Measurements from ENCODE around the gene CTSW.
A peak's percentile ranks its signal among the peaks of the same experiment; 100 is the strongest.

CTSW gene

DNA sequence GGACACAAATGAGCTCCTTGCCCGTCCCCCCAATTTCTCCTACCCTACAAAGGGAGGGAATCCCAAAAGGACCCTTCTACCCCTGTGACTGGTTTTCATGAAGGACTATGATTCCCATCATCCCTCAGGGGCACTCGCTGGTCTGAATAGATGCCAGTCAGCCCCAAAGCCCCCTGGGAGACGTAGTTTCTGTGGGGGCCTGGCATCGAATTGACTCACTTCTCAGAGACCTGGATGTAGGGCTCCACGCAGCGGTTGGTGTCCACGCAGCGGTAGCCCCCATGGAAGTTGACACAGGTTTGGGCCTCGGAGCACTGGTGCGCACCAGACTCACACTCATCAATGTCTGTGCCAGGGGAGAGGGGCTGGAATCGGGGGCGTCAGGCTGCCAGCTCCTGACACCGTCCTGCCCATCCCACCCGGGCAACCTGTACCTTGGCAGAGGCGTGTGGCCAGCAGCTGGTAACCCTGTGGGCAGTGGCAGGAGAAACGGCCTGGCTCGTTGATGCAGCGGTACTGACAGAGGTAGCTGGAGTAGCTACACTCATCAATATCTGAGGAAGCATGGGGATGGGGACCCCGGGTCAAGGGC lies 11.5 kb upstream of the CTSW start:
- DNase-seq, result no peak

DNA sequence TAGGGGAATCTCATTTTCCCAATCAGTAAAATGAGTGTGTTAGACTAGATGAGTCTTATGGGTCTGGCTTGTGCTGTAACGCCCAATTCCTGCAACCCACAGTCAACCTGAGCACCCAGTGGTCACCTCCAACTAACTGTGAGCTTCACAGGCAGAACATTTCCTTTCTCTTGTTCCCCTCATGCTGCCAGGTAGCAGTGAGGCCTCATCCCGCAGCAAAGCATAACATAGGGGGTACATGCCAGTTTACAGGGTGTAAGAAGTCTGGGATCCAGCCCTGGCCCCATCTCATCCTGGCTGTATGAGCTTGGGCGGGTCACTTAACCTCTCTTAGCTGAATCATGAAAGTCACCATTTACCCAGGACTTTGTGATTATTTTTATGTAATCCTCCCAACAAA lies 10.7 kb upstream of the CTSW start:
- DNase-seq, result no peak

DNA sequence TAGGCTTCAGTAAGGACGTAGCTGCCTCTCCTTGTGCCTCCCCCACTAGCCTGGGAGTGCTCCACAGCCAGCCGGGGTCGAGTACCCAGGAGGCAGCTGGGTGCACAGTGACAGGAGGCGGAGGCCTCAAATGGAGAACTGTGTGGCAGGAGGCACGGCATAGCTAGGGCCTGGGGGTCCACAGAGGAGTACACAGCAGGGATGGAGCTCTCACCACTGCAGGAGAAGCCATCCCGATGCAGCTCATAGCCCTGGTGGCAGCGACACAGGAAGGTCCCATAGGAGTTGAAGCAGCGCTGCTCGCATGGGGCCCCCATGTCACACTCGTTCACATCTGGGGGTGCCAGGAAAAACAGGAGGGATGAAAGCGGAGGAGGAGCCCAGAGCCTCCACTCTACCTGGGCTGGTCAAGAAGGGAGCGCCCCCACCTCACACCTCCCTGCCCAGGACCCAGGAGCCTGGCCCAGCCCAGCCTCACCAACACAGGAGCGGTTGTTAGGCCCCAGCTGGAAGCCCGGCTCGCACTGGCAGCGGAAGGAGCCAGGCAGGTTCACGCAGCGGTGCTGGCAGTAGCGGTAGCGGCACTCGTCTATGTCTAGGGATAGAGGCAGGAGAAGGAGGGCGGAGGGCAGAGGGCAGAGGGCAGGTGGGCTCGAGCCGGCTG lies 9.9 kb upstream of the CTSW start:
- DNase-seq, result no peak

DNA sequence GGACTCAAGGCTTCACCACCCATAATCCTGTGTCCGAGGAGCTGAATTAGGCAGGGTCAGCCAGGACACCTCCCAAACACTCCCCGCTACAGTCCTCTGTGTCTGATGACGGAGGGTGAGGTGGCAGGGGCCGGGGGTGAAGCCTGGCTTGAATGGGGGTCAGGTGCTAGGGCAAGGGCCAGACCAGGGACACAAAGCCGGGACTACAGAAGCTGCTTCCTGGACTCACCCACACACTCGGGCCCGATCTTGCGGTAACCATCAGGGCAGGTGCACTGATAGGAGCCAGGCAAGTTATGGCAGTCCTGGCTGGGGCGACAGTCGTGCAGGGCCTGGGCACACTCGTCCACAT lies 9.4 kb upstream of the CTSW start:
- no peak for DNase-seq

DNA sequence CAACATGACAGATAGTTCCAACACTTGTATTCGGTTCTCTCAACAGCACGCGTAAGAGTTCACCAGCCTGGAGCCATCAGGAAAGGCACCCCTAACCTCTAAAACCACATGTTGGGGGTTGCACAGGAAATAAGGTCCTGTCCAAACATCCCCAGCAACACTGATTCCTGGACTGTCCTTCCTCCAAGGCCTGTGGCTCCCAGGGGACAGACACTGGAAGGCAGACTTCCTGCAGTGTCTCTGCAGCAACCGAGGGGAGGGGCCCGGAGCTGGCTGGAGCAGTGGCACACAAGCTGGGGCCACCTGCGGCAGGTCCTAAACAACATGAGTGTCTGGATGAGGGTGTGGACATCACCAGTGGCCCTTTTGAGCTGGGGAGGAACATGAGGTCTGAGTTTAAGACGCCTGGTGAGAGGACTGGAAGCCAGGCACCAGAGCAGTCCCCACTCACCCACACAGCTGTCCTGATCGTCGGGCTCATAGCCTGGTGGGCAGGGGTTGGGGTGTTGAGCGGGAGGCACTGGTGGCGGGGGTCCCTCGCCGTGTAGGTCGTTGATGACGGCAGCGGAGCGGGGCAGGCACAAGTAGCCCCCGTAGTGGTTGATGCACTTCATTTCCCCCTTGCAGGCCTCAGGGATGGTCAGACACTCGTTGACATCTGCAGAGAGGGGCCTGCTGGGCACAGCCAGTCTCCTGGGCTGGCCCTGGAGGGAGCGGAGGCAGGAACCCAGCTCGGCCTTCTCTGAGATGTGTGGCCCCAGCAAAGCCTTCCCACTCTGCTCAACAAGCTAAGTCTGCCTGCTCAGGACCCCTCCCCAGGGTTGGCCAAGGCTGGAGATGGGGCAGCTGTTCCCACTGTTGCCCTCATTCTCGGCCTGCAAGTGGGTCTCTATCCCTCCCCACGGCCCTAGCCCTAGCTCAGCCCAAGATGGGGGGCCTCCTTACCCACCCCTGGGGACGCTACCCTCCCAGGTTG lies 8.6 kb upstream of the CTSW start:
- DNase-seq, result no peak

DNA sequence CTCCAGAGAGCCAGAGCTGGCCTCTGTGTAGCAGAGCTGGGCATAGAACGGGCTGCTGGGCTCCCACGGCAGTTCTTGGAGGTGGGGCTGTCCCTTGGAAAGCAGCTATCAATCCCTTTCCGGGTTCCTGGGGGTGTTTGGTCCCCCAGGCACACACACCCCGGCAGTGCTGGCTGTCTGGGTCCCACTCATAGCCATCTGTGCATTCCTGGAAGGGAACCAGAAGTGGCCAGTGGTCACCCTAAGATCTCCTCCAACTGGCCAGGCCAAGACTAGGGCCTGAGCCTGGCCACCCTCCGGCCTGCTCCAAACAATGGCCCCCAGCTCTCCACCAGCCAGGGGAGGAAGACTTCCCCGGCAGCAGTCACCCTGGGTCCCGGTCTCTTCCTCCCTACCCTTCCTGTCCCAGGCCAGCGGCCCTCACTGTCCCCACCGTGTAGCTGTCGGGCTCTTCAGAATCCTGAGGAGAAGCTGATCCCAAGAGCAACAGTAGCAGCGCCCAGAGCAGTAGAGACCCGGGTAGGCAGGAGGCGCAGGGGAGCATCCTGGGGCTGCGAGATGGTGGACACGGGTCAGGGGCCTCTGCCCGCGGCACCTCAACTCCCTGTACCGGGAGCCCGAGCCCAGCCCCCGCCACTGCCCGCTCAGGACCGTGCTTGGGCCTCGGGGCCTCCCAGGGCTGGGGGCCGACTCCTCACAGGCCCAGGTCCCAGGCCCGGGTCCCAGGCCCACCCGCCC lies 7.7 kb upstream of the CTSW start:
- DNase-seq, result no peak

DNA sequence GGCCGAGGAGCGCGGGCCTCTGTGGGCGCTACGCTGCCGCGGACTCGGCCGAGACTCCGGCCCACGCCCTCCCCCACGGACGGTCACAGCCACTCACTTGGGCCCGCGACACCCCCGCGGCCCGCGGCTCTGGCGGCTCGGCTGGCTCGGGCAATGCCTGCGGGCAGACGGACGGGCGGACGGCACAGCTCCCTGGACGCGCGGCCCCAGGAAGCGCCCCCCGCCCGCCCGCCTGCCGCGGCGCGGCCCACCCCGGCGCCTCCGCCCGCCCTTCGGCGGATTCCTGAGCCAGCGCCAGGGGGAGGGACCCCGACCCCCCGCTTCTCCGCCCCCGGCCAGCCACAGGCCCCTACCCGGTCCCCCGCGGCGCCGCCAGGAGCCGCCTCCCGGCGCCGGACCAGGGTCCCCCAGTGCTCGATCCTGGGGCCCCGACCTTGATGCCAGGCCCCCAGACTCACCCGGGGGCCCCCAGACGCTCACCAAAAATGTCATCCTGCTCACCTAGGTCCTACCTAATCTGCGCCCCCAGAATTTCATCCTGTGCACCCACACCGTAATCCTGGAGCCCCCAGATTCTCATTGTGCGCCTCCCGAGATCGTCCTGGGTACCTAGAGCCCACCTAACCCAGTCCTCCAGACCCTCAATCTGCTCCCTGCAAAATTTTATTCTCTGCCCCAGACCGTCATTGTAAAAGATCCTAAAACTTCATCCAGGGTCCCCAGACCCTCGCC lies 6.9 kb upstream of the CTSW start, which contains the start of gene EFEMP2:
TSS of gene EFEMP2 (minus strand) at position 215 of the 732 bp plus-strand sequence. CDS start 446 bp downstream, outside the sequence.
- DNase-seq, result peak; percentile 28

DNA sequence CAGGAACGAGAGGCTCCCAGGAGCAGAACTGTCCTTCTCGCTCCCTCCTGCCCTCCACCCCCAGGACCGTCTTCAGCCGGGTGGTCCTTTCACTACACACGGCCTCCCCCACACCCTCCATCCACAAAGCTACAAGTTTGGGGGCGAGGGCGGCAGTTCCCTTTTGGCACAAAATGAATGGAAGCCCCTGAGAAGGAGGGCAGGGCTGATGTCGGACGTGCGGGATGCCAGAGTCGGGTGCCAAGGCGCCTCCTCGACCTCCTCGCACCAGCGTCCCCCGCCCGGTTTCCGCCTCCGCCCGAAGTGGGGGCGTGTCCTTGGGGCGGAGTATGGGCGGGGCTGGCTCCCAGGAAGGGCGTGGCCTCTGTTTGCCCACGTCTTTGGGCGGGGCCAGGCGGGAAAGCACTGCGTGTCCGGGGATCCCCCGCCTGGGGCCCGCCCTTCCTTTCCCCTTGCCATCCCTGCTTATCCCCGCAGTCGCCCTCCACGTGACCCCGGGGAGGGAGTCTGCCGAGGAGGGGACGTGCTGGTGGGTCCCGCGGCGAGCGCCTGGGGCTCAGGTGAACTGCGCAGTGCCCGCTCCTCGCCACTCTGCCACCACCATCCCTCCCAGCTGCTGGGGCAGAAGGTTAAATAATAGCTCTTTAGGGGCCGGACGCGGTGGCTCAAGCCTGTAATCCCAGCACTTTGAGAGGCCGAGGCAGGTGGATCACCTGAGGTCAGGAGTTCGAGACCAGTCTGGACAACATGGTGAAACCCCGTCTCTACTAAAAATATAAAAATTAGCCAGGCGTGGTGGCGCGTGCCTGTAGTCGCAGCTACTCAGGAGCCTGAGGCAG lies 6.1 kb upstream of the CTSW start:
- DNase-seq, result peak; percentile 83

DNA sequence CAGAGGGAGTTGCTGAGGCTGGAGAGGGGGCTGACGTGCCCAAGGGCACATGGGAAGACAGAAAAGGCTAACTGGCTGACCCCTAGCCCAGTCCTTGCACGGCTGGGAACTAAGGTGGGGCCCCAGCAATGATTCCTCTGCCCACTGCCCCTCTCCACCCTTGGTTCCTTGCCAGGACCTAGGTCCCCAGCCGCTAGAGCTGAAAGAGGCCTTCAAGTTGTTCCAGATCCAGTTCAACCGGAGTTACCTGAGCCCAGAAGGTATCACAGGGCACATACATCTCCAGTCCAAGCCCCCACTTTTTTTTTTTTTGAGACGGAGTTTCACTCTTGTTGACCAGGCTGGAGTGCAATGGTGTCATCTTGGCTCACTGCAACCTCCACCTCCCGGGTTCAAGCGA lies 390 bp downstream of the CTSW start:
- DNase-seq, result no peak

DNA sequence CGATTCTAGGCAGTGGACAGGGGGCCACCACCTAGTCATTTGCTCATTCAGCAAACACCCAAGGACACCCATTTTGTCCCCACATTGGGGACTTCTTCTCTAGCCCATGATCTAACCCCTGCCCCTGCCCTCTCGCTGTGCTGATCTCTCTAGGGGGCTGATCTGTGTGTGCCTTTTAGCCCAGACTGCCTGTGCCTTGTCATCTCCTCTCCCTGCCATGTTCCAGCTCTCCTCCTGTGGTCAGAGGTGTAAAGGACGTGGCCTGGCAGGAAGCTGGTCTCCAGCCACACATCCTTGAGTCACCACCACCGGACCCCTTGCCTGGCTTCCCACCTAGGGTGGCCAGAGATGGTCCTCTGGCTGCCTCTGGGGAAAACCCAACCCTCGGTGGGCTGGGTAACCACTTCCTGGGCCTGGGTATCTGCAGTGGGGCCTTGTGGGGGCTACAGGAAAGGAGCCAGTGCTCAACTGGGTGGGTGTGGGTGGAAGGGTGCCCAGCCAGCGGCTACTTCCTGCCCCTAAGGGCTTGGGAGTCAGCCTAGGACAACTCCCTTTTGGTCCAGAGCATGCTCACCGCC lies 1.3 kb downstream of the CTSW start:
- no peak for DNase-seq

DNA sequence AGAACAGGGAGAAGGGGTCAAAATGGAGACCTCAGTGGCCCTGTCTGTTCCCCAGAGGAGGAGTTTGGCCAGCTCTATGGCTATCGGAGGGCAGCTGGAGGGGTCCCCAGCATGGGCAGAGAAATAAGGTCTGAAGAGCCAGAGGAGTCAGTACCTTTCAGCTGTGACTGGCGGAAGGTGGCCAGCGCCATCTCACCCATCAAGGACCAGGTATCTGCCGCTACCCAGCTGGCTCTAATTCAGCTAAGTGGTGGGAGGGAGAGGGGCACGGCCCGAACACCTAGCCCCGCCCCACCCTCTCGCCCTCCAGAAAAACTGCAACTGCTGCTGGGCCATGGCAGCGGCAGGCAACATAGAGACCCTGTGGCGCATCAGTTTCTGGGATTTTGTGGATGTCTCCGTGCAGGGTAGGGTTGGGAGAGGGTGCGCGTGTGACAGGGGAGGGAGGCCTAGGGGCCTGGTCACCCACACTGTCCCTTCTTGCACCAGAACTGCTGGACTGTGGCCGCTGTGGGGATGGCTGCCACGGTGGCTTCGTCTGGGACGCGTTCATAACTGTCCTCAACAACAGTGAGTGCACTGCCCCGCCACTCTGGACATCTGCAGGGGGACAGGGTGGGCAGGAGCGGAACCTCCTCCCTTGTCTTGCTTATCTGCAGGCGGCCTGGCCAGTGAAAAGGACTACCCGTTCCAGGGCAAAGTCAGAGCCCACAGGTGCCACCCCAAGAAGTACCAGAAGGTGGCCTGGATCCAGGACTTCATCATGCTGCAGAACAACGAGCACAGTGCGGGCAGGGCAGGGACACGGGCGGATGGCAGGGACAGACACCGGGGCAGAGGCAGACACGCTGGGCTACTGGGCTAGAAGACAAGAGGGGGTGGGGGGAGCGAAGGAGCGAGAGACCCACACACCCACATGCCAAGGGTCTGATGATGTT lies 2.8 kb downstream of the CTSW start:
- DNase-seq, result no peak

DNA sequence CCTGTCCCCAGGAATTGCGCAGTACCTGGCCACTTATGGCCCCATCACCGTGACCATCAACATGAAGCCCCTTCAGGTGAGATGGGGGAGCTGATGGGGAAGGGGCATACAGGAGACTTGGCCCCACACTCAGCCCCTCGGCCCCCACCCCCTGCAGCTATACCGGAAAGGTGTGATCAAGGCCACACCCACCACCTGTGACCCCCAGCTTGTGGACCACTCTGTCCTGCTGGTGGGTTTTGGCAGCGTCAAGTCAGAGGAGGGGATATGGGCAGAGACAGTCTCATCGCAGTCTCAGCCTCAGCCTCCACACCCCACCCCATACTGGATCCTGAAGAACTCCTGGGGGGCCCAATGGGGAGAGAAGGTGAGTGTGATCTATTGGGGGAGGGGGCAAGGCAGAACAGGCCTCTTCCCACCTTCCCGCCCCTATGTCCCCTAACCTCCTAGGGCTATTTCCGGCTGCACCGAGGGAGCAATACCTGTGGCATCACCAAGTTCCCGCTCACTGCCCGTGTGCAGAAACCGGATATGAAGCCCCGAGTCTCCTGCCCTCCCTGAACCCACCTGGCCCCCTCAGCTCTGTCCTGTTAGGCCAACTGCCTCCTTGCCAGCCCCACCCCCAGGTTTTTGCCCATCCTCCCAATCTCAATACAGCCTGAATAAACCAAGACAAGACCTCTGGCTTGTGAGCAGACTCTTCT lies 3.6 kb downstream of the CTSW start:
- no peak for DNase-seq

DNA sequence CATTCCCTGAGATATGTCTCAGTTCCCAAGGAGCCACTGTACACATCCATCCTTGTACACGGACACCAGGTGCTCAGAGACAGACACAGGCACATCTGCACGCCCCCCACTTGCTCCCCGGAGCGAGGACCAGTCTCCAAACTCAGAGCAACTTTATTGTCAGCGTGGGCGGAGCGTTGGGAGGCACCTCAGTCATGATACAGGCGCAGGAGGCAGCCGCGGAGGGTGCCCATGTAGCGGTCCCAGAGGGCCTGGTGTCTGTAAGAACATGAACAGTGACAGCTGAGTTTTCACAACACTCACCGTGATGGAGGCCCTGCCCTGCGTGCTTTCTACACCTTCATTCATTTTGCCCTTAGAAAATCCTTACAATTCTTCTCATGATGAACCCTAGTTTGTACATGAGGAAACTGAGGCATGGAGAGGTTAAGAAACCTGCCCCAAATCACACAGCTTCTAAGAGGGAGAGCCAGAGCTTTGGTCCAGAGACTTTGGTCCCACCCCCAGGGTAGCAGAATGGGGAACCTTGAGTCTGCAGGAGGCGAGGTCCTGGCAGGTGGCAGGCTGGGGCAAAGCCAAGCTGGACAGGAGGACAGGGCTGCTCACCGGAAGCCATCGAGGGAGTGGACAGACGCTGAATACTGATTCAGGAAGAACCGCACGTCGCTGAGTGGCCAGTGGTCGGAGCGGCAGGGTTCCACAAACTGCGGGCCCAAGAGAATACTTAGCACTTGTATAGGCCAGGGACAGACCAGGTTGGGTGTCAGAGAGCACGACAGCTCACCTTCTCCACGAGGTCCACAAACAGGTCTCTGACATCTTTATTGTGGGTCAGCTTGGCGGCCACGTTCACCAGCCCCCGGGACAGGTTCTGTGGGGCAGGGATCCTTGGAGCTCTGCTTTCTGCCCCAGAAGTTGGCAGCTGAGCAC lies 4.4 kb downstream of the CTSW start:
- DNase-seq, result no peak

DNA sequence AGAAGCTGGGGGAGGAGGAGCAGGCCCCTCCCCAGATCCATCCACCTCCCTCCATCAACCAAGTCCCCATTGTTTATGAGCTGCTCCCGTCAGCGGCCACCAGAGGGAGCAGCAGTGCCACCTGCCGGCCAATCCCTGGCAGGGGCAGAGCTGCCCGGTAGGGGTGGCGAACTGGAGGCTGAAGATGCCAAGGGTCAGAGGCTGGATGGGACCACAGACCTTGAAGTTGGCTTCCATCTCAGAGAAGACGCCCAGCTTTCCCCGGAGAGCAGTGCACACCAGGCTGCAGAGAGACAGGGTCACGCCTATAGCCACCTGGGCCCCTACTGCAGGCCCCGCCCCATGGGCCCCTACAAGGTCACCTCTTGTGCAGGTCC lies 5.1 kb downstream of the CTSW start:
- peak; percentile 59 for DNase-seq

DNA sequence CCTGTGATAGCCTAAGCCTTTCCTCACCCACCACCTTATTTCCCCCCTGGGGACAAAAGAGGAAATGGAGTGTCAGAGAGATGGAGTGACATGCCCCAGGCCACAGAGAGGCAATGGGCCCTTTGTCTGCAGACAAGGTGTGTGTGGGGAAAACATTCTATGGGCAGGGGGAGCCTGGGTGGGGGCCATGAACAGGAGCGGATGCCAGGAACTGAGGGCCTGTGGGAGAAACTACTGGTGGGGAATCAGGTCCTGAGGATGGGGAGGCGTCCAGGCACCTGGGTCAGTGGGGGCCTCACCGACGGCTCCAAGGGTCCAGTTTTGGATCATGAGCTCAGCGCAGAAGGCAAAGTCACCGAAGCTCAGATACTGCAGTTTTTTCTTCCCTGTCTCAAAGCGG lies 5.6 kb downstream of the CTSW start:
- DNase-seq, result no peak

DNA sequence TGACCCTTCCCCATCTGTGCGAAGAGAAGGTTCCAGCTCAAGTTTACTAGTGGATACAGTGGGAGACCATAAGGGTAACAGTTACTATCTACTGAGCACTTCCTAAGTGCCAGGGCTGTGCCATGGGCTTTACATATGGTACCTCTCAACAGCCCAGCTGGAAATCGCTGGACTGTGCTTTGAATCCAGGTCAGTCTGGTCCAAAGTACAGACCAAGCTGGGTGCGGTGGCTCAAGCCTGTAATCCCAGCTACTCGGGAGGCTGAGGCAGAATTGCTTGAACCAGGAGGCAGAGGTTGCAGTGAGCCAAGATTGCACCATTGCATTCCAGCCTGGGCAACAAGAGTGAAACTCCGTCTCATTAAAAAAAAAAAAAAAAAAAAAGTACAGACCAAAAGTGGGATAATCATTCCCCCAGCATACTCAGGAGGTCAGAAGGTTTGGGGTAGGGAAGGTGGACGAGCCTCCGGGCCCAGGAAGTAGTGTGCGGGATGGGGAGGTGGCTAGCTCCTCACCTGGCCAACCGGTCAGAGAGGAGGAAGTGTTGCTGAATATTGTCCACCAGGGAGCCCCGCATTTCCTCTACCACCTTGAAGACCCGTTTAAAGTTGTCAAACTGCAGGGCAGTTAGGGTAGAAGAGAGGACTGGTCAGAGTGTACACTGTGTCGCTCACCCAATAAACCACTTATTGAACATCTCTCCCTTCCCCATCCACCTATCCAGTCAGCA lies 6.3 kb downstream of the CTSW start:
- no peak for DNase-seq

All from NCI-H226 (cell line).